HepG2 (cell line): ENCODE measurements around the gene LSMEM2. TPM values are rescaled to one million over a fixed set of nuclear protein-coding genes. Genes with fewer than 3 reads are reported as not detected.

Experiments
- ARNT ChIP-seq: fragments of 450-650 bp; IDR thresholded peaks from 2 replicates; pipeline ENCODE4 v1.6.1; 2017
- DNMT3B ChIP-seq: conservative IDR thresholded peaks from 2 replicates; pipeline ENCODE4 v1.6.1; 2016; ENCODE audit warnings: missing biosample characterization, control low read depth
- FOSL2 ChIP-seq: sonication (generic); formaldehyde crosslinking; IDR thresholded peaks from 2 replicates; pipeline ENCODE4 v1.4.0; 2020; ENCODE audit warnings: missing genetic modification reagents
- HDAC1 ChIP-seq: sonication (generic); formaldehyde crosslinking; IDR thresholded peaks from 2 replicates; pipeline ENCODE4 v1.5.1; 2020; ENCODE audit warnings: mild to moderate bottlenecking, missing genetic modification reagents
- MAFG ChIP-seq: sonication (generic); formaldehyde crosslinking; IDR thresholded peaks from 2 replicates; pipeline ENCODE4 v1.5.1; 2020; ENCODE audit warnings: mild to moderate bottlenecking, missing genetic modification reagents
- SMAD1 ChIP-seq: sonication (generic); formaldehyde crosslinking; IDR thresholded peaks from 2 replicates; pipeline ENCODE4 v1.4.0; 2020; ENCODE audit warnings: missing genetic modification reagents, low read depth, mild to moderate bottlenecking, borderline replicate concordance
- SP4 ChIP-seq: sonication (generic); formaldehyde crosslinking; IDR thresholded peaks from 2 replicates; pipeline ENCODE4 v1.8.1; 2023; ENCODE audit warnings: mild to moderate bottlenecking, missing genetic modification reagents
- YEATS4 ChIP-seq: sonication (generic); formaldehyde crosslinking; IDR thresholded peaks from 2 replicates; pipeline ENCODE4 v1.4.0; 2020; ENCODE audit warnings: missing genetic modification reagents, borderline replicate concordance
- ZNF224 ChIP-seq: sonication (generic); formaldehyde crosslinking; IDR thresholded peaks from 2 replicates; pipeline ENCODE4 v1.5.0; 2020; ENCODE audit warnings: mild to moderate bottlenecking, missing genetic modification reagents
- ZNF547 ChIP-seq: sonication (generic); formaldehyde crosslinking; IDR thresholded peaks from 2 replicates; pipeline ENCODE4 v1.5.1; 2020; ENCODE audit warnings: mild to moderate bottlenecking, missing genetic modification reagents
- ZNF598 ChIP-seq: sonication (generic); formaldehyde crosslinking; IDR thresholded peaks from 2 replicates; pipeline ENCODE4 v1.5.1; 2020; ENCODE audit warnings: mild to moderate bottlenecking, missing genetic modification reagents, borderline replicate concordance
- polyA plus RNA-seq, 8 experiments: library from polyadenylated mRNA; depleted of rRNA in 3 of 8; stranded (reverse) in 7 of 8; unstranded in 1 of 8; fragments of >200 nt; fragmentation: Illumina TruSeq in 4 of 8; extraction: Trizol in 4 of 8; gene quantifications; 2 replicates each; pipeline versions ENCODE4 v1.2.1 to v1.2.3, GENCODE V29; 2011 to 2016; ENCODE audit warnings: low read depth in 4 of 8, missing spikeins in 1 of 8, mixed read lengths in 1 of 8; ENCODE audit not compliant: insufficient read depth in 1 of 8
- total RNA-seq, 5 experiments: library from RNA; depleted of rRNA; stranded (reverse); fragments of >200 nt; fragmentation: Illumina TruSeq; extraction: Trizol; gene quantifications; 2 replicates each; pipeline ENCODE4 v1.2.3, GENCODE V29; 2016; ENCODE audit warnings: low read depth in 1 of 5
- TF ChIP-seq, protein P1 (sequence below): sonication (generic); formaldehyde crosslinking; IDR thresholded peaks from 2 replicates; pipeline ENCODE4 v1.5.1; 2020; ENCODE audit warnings: mild to moderate bottlenecking, missing genetic modification reagents, moderate library complexity
- TF ChIP-seq, protein P2 (sequence below): sonication (generic); formaldehyde crosslinking; IDR thresholded peaks from 2 replicates; pipeline ENCODE4 v1.4.0; 2020; ENCODE audit warnings: low read depth, missing genetic modification reagents
- TF ChIP-seq, protein P3 (sequence below): sonication (generic); formaldehyde crosslinking; IDR thresholded peaks from 2 replicates; pipeline ENCODE4 v1.9.0; 2021; ENCODE audit warnings: missing genetic modification reagents, borderline replicate concordance
- TF ChIP-seq, protein P4 (sequence below): sonication (generic); formaldehyde crosslinking; IDR thresholded peaks from 2 replicates; pipeline ENCODE4 v1.4.0; 2020; ENCODE audit warnings: mild to moderate bottlenecking, missing genetic modification reagents, borderline replicate concordance

LSMEM2 gene
- total and polyA plus RNA-seq, 2 of the 13 experiments (the other 11 are each of a cell fraction or from before 2014, with no cell fraction given): 0.07 to 0.41 TPM

DNA sequence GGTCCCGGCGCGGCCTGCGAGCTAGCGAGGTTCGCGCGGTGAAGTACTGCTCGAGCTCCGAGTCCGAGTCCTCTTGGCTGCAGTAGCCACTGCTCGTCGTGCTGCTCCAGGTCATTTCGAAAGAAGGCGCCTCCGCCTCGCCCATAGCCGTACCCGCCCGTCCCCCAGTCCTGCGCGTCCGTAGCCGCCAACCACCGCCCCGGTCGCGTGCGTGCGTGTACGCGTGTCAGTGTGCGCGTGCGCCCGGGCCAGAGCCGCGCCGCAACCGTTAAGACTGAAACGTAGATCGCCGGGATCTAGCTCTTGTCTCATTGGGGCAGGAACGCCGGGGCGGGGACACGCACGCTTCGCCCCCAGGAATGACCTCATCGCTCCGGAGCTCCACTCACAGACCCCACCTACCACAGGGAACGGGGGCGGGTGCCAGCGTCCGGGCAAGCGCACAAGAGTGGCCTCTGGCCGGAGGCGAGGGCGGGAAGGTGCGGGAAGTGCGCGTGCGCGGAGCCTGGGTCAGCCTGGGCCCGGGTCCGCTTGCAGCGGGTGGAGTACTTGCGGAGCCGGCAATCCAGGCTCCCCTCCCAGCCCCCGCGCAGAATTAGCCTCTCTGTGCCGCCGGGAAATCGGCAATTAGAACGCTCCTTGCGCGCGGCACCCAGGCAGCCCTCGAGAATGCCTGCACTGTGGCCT is 58.4 kb downstream of the LSMEM2 start (continued):
- TF ChIP-seq, protein P1, sequence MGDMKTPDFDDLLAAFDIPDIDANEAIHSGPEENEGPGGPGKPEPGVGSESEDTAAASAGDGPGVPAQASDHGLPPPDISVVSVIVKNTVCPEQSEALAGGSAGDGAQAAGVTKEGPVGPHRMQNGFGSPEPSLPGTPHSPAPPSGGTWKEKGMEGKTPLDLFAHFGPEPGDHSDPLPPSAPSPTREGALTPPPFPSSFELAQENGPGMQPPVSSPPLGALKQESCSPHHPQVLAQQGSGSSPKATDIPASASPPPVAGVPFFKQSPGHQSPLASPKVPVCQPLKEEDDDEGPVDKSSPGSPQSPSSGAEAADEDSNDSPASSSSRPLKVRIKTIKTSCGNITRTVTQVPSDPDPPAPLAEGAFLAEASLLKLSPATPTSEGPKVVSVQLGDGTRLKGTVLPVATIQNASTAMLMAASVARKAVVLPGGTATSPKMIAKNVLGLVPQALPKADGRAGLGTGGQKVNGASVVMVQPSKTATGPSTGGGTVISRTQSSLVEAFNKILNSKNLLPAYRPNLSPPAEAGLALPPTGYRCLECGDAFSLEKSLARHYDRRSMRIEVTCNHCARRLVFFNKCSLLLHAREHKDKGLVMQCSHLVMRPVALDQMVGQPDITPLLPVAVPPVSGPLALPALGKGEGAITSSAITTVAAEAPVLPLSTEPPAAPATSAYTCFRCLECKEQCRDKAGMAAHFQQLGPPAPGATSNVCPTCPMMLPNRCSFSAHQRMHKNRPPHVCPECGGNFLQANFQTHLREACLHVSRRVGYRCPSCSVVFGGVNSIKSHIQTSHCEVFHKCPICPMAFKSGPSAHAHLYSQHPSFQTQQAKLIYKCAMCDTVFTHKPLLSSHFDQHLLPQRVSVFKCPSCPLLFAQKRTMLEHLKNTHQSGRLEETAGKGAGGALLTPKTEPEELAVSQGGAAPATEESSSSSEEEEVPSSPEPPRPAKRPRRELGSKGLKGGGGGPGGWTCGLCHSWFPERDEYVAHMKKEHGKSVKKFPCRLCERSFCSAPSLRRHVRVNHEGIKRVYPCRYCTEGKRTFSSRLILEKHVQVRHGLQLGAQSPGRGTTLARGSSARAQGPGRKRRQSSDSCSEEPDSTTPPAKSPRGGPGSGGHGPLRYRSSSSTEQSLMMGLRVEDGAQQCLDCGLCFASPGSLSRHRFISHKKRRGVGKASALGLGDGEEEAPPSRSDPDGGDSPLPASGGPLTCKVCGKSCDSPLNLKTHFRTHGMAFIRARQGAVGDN (CRISPR knock-in tag): peak; percentile 98
- TF ChIP-seq ZNF547 (peak; percentile 85), ZNF224 (CRISPR knock-in tag) (no peak), MAFG (CRISPR knock-in tag) (no peak), DNMT3B (no peak), ARNT (no peak), ZNF598 (CRISPR knock-in tag) (no peak), YEATS4 (CRISPR knock-in tag) (peak; percentile 97), SP4 (CRISPR knock-in tag) (peak; percentile 82), HDAC1 (CRISPR knock-in tag) (peak; percentile 94), FOSL2 (CRISPR knock-in tag) (peak; percentile 68), SMAD1 (CRISPR knock-in tag) (no peak; the same call in 1 of the 2 replicates)
- TF ChIP-seq, protein P2, sequence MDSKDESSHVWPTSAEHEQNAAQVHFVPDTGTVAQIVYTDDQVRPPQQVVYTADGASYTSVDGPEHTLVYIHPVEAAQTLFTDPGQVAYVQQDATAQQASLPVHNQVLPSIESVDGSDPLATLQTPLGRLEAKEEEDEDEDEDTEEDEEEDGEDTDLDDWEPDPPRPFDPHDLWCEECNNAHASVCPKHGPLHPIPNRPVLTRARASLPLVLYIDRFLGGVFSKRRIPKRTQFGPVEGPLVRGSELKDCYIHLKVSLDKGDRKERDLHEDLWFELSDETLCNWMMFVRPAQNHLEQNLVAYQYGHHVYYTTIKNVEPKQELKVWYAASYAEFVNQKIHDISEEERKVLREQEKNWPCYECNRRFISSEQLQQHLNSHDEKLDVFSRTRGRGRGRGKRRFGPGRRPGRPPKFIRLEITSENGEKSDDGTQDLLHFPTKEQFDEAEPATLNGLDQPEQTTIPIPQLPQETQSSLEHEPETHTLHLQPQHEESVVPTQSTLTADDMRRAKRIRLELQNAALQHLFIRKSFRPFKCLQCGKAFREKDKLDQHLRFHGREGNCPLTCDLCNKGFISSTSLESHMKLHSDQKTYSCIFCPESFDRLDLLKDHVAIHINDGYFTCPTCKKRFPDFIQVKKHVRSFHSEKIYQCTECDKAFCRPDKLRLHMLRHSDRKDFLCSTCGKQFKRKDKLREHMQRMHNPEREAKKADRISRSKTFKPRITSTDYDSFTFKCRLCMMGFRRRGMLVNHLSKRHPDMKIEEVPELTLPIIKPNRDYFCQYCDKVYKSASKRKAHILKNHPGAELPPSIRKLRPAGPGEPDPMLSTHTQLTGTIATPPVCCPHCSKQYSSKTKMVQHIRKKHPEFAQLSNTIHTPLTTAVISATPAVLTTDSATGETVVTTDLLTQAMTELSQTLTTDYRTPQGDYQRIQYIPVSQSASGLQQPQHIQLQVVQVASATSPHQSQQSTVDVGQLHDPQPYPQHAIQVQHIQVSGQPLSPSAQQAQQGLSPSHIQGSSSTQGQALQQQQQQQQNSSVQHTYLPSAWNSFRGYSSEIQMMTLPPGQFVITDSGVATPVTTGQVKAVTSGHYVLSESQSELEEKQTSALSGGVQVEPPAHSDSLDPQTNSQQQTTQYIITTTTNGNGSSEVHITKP (CRISPR knock-in tag): peak; percentile 56
- TF ChIP-seq, protein P3, sequence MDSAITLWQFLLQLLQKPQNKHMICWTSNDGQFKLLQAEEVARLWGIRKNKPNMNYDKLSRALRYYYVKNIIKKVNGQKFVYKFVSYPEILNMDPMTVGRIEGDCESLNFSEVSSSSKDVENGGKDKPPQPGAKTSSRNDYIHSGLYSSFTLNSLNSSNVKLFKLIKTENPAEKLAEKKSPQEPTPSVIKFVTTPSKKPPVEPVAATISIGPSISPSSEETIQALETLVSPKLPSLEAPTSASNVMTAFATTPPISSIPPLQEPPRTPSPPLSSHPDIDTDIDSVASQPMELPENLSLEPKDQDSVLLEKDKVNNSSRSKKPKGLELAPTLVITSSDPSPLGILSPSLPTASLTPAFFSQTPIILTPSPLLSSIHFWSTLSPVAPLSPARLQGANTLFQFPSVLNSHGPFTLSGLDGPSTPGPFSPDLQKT (CRISPR knock-in tag): no peak
- TF ChIP-seq, protein P4, sequence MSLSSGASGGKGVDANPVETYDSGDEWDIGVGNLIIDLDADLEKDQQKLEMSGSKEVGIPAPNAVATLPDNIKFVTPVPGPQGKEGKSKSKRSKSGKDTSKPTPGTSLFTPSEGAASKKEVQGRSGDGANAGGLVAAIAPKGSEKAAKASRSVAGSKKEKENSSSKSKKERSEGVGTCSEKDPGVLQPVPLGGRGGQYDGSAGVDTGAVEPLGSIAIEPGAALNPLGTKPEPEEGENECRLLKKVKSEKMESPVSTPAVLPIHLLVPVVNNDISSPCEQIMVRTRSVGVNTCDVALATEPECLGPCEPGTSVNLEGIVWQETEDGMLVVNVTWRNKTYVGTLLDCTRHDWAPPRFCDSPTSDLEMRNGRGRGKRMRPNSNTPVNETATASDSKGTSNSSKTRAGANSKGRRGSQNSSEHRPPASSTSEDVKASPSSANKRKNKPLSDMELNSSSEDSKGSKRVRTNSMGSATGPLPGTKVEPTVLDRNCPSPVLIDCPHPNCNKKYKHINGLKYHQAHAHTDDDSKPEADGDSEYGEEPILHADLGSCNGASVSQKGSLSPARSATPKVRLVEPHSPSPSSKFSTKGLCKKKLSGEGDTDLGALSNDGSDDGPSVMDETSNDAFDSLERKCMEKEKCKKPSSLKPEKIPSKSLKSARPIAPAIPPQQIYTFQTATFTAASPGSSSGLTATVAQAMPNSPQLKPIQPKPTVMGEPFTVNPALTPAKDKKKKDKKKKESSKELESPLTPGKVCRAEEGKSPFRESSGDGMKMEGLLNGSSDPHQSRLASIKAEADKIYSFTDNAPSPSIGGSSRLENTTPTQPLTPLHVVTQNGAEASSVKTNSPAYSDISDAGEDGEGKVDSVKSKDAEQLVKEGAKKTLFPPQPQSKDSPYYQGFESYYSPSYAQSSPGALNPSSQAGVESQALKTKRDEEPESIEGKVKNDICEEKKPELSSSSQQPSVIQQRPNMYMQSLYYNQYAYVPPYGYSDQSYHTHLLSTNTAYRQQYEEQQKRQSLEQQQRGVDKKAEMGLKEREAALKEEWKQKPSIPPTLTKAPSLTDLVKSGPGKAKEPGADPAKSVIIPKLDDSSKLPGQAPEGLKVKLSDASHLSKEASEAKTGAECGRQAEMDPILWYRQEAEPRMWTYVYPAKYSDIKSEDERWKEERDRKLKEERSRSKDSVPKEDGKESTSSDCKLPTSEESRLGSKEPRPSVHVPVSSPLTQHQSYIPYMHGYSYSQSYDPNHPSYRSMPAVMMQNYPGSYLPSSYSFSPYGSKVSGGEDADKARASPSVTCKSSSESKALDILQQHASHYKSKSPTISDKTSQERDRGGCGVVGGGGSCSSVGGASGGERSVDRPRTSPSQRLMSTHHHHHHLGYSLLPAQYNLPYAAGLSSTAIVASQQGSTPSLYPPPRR (CRISPR knock-in tag): peak; percentile 12; the same call in 1 of the 2 replicates
